CD4-positive, alpha-beta T cell treated with Interleukin-2 at 100 ng/mL for 4 hours (primary cell): ENCODE results near the gene NDEL1.
A peak's percentile ranks its signal among the peaks of the same experiment; 100 is the strongest.
"Not testable (repeated sequence)": the region's sequence is repeated elsewhere in the genome, so short reads cannot be mapped to it uniquely, and the experiment has no call there.

Source experiments
- DNase-seq: peaks from one replicate; pipeline ENCODE4 v3.0.0-alpha.2; 2020; ENCODE audit warnings: low spot score

The NDEL1 gene, protein sequence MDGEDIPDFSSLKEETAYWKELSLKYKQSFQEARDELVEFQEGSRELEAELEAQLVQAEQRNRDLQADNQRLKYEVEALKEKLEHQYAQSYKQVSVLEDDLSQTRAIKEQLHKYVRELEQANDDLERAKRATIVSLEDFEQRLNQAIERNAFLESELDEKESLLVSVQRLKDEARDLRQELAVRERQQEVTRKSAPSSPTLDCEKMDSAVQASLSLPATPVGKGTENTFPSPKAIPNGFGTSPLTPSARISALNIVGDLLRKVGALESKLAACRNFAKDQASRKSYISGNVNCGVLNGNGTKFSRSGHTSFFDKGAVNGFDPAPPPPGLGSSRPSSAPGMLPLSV

DNA sequence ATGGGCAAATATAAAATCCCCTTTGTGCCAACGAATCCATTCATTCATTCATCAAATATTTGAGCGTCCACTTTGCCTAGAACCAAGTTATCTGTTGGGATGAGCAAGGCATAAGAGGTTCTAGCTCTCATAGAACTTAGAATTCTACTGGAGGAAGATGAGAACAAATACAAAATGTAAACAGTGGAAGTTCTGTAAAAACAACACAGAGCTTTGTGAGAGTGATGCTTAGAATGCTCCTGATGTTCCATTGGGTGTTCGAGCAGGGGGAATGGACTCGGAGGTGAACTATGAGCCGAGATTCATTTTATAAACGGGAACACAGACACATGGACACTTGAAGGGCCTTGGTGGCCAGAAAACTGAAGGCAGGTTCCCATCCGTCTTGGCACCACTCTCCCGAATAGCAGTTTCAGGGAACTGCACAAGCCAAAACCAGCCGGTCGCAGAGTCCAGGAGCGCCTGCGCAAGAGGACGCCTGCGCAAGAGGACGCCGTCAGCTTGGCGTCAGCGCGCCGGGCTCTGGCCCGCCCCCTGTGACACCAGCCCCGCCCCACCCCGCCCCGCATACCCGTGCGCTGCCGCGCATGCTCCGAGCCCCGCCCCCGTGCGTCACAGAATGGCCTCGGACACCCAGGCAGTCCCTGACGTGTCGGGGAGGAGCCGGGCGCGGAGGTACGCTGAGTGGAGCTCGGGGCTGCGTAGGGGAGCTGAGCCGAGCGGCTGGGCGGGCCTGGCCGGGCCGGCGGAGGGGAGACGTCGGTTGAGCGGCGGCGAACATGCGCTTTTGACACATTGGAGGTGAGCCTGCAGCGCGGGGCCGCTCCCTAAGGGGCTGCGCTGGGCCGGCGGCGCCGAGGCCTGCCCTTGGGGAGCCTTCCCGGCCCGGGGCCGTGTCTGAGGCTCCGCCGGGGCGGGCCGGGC is at the start of gene NDEL1:
NDEL1 (plus strand) TSS at position 640 of the 924 bp plus-strand sequence. CDS start 8,388 bp downstream, outside the sequence.
- peak; percentile 98 for DNase-seq

DNA sequence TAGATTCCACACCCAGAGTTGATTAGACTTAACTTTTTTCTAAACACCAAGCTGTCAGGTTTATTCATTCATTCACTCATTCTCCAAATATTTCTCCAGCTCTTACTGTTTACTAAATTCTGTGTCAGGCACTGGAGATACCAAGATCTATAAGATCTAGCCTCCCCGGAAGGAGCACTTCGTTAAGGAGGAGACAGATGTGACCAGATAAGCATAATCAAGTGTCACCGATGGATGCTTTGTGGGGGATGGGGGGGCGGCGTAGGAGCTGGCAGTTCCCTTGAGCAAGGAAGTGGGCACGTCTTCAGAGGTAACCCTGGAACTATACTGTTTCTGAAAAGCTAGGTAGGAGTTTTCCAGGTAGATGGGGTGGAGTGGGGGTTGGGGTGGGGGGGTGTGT is 48.8 kb upstream of the NDEL1 start:
- no peak for DNase-seq

GRCh38 chr17:8387914-8388651 is 47.6 kb upstream of the NDEL1 start:
- peak; percentile 53 for DNase-seq

GRCh38 chr17:8391711-8392110 is 44.0 kb upstream of the NDEL1 start:
- DNase-seq: no peak

GRCh38 chr17:8392274-8392673 is 43.4 kb upstream of the NDEL1 start:
- DNase-seq: no peak

DNA sequence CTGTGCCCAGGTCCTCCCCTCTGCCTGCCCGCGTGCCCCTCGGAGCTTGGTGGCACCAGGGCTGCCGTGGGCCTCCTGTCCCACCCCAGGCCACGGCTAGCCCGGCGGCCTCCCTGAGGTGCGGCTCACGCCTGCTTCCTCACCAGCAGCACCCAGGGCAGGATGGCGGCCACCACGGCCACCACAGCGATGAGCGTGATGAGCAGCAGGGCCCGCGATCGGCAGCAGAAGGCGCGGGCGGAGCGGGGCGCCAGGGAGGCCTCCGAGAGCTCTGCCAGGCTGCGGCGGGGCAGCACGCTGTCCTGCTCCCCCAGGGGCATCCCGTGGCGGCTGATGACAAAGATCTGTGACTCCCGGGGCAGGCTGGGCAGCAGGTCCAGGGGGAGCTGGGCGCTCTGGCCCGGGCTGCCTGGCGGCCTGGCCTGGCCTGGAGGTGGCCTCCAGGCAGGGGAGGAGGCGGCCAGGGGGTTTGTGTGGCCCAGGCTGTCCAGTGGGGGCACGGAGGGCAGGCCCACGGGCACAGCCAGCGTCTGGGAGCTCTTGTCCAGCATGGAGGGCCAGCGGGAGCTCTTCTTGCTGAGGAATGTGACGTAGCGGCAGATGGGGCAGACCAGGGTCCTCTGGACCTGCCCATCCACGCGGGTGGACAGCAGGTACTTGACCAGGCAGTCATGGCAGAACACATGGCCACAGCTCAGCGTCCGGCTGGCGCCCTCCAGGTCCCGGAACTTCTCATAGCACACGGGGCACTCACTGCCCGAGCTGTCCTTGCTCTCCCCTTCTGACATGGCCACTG is 42.8 kb upstream of the NDEL1 start:
- DNase-seq: no peak

DNA sequence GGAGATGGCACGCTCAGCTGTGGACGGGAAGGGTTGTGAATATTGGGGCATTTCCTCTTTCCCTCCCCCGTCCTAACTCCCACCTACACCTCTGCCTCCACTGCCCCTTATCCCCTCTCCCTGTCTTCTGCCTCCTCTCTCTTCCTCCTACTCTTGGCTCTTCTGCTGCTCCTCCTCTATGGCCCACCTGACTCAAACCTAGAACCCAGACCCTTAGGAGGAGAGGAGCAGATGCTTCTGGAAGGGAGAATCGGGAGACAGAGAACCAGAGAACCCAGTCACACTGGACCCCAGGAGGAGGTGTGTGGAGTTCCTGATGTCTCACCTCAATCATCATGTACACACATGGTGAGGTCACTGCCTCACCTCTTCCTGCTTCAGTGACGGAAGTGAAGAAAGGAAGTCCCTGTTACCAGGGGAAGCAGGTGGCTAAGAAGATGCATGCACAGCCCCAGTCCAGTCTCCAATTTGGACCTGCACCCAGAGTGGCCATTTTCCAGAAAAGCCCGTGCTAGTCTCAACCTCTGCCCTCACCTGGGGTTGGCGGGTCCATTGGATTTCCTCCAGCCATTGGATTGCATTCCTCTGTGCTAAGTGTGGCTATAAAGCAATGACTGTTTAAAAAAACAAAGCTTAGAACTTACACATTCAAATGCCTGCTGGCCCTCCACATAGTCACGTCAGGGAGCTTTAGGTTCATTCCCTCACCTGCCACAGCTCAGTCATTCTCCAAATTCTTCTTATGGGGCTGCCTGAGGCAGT is 42.0 kb upstream of the NDEL1 start:
- DNase-seq: peak; percentile 57

DNA sequence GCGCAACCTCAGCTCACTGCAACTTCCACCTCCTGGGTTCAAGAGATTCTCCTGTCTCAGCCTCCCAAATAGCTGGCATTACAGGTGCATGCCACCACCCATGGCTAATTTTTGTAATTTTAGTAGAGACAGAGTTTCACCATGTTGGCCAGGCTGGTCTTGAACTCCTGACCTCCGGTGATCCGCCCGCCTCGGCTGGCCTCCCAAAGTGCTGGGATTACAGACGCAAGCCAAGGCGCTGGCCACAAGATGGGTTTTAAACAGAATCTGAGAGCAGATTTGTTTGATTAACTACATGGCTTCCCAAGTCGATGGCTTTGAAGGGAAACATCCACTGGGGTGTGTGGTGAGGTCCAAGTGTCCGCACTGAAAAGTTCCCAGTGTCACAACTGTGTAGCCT is 41.2 kb upstream of the NDEL1 start:
- not testable (repeated sequence) for DNase-seq

DNA sequence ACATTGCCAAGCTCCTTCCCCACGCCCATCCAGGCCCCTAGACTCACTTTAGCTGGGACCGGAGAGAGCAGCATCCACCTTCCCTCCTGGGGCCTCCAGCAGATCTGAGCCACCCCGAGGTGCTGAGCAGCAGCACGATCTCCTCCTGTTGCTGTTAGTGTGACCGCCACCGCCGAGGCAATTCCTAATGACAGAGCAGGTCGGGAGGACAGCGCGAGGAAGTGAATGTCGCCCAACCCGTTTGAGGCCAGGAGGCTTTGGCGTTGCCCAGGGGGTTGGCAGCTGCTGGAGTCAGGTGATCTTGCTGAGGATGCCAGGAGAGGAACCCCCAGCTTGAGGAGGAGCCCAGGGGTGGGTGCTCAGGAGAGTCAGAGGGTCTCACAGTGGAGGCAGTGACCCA is 38.0 kb upstream of the NDEL1 start, which contains the start of gene RNF222:
RNF222 (minus strand) TSS at position 192 of the 400 bp plus-strand sequence. CDS start 4,366 bp downstream, outside the sequence.
- DNase-seq: no peak

DNA sequence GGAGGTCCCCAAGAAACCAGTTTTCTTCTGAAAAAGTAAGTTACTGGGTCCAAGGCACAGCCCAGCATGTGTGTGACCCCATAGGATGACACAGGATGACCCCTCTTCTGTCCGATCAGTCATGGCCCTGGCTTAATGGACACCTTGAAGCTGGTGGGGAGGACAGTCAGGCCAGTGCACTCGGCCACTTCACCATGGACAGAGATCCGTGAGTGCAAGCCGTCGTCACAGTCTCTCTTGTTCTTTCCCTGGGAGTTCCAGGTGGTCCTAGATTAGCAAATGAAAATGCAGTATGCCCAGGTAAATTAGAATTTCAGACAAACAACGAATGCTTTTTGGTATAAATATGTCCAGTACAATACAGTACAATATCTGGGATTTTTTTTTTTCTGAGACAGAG is 36.7 kb upstream of the NDEL1 start:
- no peak for DNase-seq

GRCh38 chr17:8401107-8401506 is 34.6 kb upstream of the NDEL1 start:
- DNase-seq: no peak

DNA sequence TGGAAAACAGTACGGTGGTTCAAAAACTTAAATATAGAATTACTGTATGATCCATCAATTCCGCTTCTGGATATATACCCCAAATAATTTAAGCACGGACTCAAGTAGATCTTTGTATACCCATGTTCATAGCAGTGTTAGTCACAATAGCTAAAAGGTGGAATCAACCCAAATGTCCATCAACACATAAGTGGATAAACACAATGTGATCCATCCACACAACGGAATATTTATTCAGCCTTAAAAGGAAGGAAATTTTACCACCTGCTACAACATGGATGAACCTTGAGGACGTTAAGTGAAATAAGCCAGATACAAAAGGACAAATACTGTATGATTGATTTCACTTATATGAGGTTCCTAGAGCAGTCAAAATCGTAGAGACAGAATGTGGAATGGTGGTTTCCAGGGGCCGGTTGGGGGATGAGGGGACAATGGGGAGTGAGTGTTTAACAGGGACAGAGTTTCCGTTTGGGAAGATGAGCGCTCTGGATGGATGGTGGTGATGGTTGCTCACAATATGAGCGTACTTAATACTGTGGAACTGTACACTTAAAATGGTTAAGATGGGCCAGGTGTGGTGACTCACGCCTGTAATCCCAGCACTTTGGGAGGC is 32.7 kb upstream of the NDEL1 start:
- no peak for DNase-seq

GRCh38 chr17:8405499-8406016 is 30.1 kb upstream of the NDEL1 start:
- no peak for DNase-seq

- no peak for DNase-seq
These were observed 29.5 kb upstream of the NDEL1 start for GRCh38 chr17:8406174-8406573.

DNA sequence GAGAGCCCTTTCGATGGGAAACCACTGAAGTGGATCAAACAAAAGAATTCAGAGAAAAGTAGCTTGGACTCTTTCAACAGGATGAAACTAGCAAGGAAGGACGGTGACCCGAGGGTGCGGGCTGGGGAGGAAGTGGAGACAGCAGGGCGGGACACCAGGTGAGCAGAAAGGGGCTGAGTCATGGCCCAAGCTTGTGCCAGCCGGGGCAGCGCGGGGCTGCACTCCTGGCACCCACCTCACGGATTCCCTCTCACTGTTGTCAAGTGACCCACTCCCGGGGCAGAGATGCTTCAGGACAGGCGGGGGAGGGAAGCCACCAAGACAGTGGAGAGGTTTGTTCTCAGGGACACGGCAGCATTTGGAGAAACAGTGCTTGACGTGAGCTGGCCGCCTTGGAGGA is 27.3 kb upstream of the NDEL1 start:
- DNase-seq: no peak

DNA sequence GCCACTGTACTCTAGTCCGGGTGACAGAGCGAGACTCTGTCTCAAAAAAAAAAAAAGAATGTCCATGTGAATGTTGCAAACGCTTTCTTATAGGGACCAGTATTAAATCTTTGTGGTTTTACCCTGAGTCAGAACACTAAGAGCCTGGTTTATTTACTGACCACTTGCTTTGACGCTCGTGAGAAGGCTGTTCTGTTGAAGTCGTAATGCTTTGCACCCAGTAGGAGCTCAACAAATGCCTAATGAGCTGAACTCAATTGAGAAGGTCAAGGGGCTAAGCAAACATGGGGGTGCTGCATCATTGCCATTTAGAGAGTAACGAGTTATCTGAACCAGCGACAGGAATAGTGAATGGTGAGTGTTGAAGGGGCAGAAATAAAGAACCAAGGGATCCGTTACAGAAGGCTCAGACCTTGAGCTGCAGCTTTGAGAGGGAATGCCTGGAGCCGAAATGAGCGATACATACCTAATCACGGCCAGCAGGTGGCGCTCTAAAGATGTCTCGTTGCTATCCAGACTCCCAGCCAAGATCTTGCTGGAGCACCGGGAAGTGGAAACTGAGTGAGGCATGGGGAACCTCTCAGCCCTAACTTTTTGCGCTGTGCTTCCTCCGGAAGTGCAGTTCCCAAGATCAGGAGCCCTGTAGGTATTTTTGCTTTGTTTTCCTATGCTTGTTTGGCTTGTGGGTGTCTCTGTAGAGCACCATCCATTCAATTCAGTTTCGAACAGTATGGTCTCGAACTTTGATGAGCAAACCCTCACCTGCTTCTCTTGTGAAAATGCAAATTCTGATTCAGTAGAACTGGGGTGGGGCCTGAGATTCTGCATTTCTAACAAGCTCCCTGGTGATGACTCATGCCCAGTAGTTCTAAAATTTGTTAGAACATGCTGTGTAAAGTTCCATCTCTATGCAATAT is 25.5 kb upstream of the NDEL1 start:
- peak; percentile 75 for DNase-seq

DNA sequence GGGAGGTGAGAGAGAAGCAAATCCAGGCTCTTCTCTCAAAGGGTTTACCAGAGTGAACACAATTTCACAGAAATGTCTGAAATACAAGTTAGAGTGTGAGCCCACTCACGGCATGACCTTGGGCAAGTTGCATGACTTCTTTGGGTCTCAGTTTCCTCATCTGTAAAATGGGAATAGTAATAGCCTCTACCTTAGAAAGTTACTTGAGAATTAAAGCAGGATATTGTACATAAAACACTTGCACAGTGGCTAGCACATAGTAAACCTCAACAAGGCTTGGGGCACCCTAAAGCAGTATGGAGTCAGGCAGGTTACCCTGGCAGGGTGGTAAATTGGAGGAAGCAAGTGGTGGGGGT is 24.8 kb upstream of the NDEL1 start:
- DNase-seq: no peak

- DNase-seq: no peak
These were observed 23.6 kb upstream of the NDEL1 start for GRCh38 chr17:8412089-8412488.

DNA sequence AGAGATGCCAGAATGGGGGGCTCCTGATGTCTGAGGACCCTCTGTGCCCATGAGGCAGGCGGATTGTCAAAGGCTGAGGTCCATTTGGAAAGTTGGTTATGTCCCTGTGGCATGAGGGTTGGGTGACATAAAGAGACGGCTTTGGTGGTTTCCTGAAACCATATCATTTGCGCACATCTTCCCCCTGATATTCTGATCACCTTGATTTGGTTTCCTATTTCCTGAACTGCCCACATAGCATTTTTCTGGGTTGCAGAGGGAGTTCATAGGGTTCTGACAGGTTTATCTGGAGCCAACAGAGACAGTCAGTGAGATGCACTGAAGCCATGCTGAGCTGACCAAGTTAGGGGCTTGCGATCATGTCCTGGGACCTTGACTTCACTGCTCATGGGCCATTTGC is 22.4 kb upstream of the NDEL1 start:
- no peak for DNase-seq
